Hindlimb muscle (tissue), 1 donor: ENCODE results near the gene MS4A2. TPM values are rescaled to one million over a fixed set of nuclear protein-coding genes. Genes with fewer than 3 reads are reported as not detected.

ENCODE experiments used
- polyA plus RNA-seq: library from polyadenylated mRNA; unstranded; fragments of 120-200 nt; gene quantifications from one replicate; pipeline ENCODE4 v1.2.1, GENCODE V29; 2013; ENCODE audit not compliant: insufficient read length

The MS4A2 gene
- polyA plus RNA-seq, 1 donor, result 0.10 TPM

Other genes starting within 250 kb of the MS4A2 start
- gene CBLIF, start 243.2 kb upstream of the MS4A2 start, polyA plus RNA-seq, result not detected
- 0.31 TPM for gene TCN1, start 222.2 kb upstream of the MS4A2 start, polyA plus RNA-seq
- gene OOSP3, start 209.9 kb upstream of the MS4A2 start, polyA plus RNA-seq, result not detected
- not detected for gene OOSP1, start 150.2 kb upstream of the MS4A2 start, polyA plus RNA-seq
- not detected for gene OOSP4A, start 124.6 kb upstream of the MS4A2 start, polyA plus RNA-seq
- not detected for gene OOSP4B, start 71.5 kb upstream of the MS4A2 start, polyA plus RNA-seq
- gene OOSP2, start 48.3 kb upstream of the MS4A2 start, polyA plus RNA-seq, result not detected
- gene MS4A3, start 32.0 kb upstream of the MS4A2 start, polyA plus RNA-seq, result 1.1 TPM
- 31.4 TPM for gene MS4A6A, start 94.4 kb downstream of the MS4A2 start, polyA plus RNA-seq
- 2.0 TPM for gene MS4A4E, start 154.5 kb downstream of the MS4A2 start, polyA plus RNA-seq
- 7.9 TPM for gene MS4A4A, start 192.0 kb downstream of the MS4A2 start, polyA plus RNA-seq
- gene MS4A6E, start 238.6 kb downstream of the MS4A2 start, polyA plus RNA-seq, result not detected